HCT116 (cell line): Measurements from ENCODE around the gene GPR157. TPM values are rescaled to one million over a fixed set of nuclear protein-coding genes. Genes with fewer than 3 reads are reported as not detected.

Experiments
- ATAC-seq: fragments of 200-7000 bp; cut with Tn5 transposase; 2 replicates; pipeline ENCODE4 v1.9.1; 2020; ENCODE audit warnings: mild to moderate bottlenecking, moderate library complexity
- BruUV-seq: library from RNA; stranded (reverse); fragments of 400-500 nt; replicated peaks from 2 replicates; lab custom pipeline; 2021; lab: Mats Ljungman, UMichigan
- CTCF ChIA-PET: fragments of 300-600 bp; sonication (Branson Sonifier 250); formaldehyde crosslinking; loops from one replicate; lab custom pipeline; 2021; ENCODE audit warnings: antibody characterized with exemption; lab: Charles Lee
- POLR2A ChIA-PET: fragments of 300-600, 350-600 bp; sonication (Branson Sonifier 250); formaldehyde crosslinking; loops from one replicate; lab custom pipeline; 2021; ENCODE audit warnings: antibody characterized with exemption; lab: Charles Lee
- RAD21 ChIA-PET, 2 experiments: fragments of 300-600 bp; sonication (Branson Sonifier 250); formaldehyde crosslinking; loops; one replicate each; lab custom pipeline; 2023; ENCODE audit warnings: low total read pairs in 2 of 2; ENCODE audit not compliant: uncharacterized antibody in 2 of 2, unreplicated experiment in 2 of 2, low non-redundant PET in 1 of 2; lab: Charles Lee
- DNase-seq: peaks from one replicate; pipeline ENCODE4 v3.0.0-alpha.2; 2010; ENCODE audit warnings: low read depth, low spot score
- H2AFZ ChIP-seq: fragments of 200-600 bp; shearing (Covaris generic), sonication (generic); 2 replicates; pipeline ENCODE4 v1.6.1; 2017; ENCODE audit warnings: low read depth, mixed run types, mixed read lengths, antibody characterized with exemption, low read length; ENCODE audit not compliant: poor library complexity, severe bottlenecking
- H3K27ac ChIP-seq: 2 replicates; pipeline ENCODE4 v1.5.1; 2012; ENCODE audit warnings: low read depth, low read length
- H3K27me3 ChIP-seq: fragments of 200-600 bp; sonication (generic); 2 replicates; pipeline ENCODE4 v1.6.1; 2016; ENCODE audit warnings: mixed run types, low read length, mixed read lengths; ENCODE audit not compliant: insufficient read depth
- H3K36me3 ChIP-seq, 2 experiments: fragments of 200-500 bp in 1 of 2; fragments of 200-600 bp in 1 of 2; sonication (Bioruptor generic) in 1 of 2; sonication (generic) in 1 of 2; 2 replicates each; pipeline versions ENCODE4 v1.5.1 to v1.6.1; 2014 to 2016; ENCODE audit warnings: low read length in 2 of 2, inconsistent platforms in 1 of 2, mixed read lengths in 1 of 2, mixed run types in 1 of 2; ENCODE audit not compliant: insufficient read depth in 2 of 2, control insufficient read depth in 1 of 2
- H3K4me1 ChIP-seq, 2 experiments: fragments of 200-600 bp in 1 of 2; sonication (generic) in 1 of 2; 2 replicates each; pipeline versions ENCODE4 v1.5.1 to v1.6.1; 2012 to 2017; ENCODE audit warnings: low read length in 2 of 2, inconsistent platforms in 1 of 2, mild to moderate bottlenecking in 1 of 2, mixed read lengths in 1 of 2, mixed run types in 1 of 2, moderate library complexity in 1 of 2; ENCODE audit not compliant: insufficient read depth in 2 of 2, control insufficient read depth in 1 of 2
- H3K4me2 ChIP-seq: fragments of 200-600 bp; sonication (generic); 2 replicates; pipeline ENCODE4 v1.6.1; 2017; ENCODE audit warnings: mixed run types, low read length, mixed read lengths
- H3K4me3 ChIP-seq, 2 experiments: fragments of 200-600 bp in 1 of 2; sonication (generic) in 1 of 2; replicated peaks in 1 of 2; 2 replicates each; pipeline ENCODE4 v1.5.1; 2011 to 2016; ENCODE audit warnings: low read length in 2 of 2, control low read depth in 1 of 2, low read depth in 1 of 2, mild to moderate bottlenecking in 1 of 2, mixed read lengths in 1 of 2, mixed run types in 1 of 2
- H3K79me2 ChIP-seq: fragments of 200-600 bp; sonication (generic); 2 replicates; pipeline ENCODE4 v1.6.1; 2017; ENCODE audit warnings: mild to moderate bottlenecking, mixed run types, low read length, moderate library complexity, mixed read lengths; ENCODE audit not compliant: insufficient read depth
- H3K9ac ChIP-seq: fragments of 200-600 bp; sonication (generic); 2 replicates; pipeline ENCODE4 v1.6.1; 2016; ENCODE audit warnings: low read length, mixed read lengths
- H3K9me2 ChIP-seq: fragments of 200-600 bp; sonication (generic), shearing (Covaris generic); 2 replicates; pipeline ENCODE4 v1.6.1; 2017; ENCODE audit warnings: mixed run types, mild to moderate bottlenecking, moderate library complexity; ENCODE audit not compliant: insufficient read depth
- H3K9me3 ChIP-seq, 2 experiments: fragments of 200-500 bp in 1 of 2; fragments of 200-600 bp in 1 of 2; sonication (Bioruptor generic) in 1 of 2; sonication (generic) in 1 of 2; 2 replicates each; pipeline ENCODE4 v1.6.1; 2014 to 2017; ENCODE audit warnings: low read length in 2 of 2, mixed read lengths in 2 of 2, inconsistent platforms in 1 of 2, low read depth in 1 of 2, mild to moderate bottlenecking in 1 of 2, mixed run types in 1 of 2, moderate library complexity in 1 of 2; ENCODE audit not compliant: control insufficient read depth in 1 of 2, insufficient read depth in 1 of 2
- H4K20me1 ChIP-seq: fragments of 200-600 bp; sonication (generic), shearing (Covaris generic); 2 replicates; pipeline ENCODE4 v1.6.1; 2017; ENCODE audit warnings: mixed run types, mild to moderate bottlenecking, moderate library complexity; ENCODE audit not compliant: insufficient read depth
- CEBPB ChIP-seq: IDR thresholded peaks from 2 replicates; pipeline ENCODE4 v1.6.1; 2012; ENCODE audit warnings: low read depth
- EGR1 ChIP-seq: IDR thresholded peaks from 2 replicates; pipeline ENCODE4 v1.6.1; 2012; ENCODE audit warnings: low read depth
- EZH2 ChIP-seq: fragments of 200-600 bp; sonication (generic); IDR thresholded peaks from 2 replicates; pipeline ENCODE4 v1.6.1; 2017; ENCODE audit warnings: antibody characterized with exemption, mixed run types
- FOSL1 ChIP-seq: IDR thresholded peaks from 2 replicates; pipeline ENCODE4 v1.6.1; 2012; ENCODE audit warnings: low read depth
- JUND ChIP-seq: IDR thresholded peaks from 2 replicates; pipeline ENCODE4 v1.6.1; 2012
- POLR2A ChIP-seq: IDR thresholded peaks from 2 replicates; pipeline ENCODE4 v1.7.0; 2011; ENCODE audit warnings: borderline replicate concordance; ENCODE audit not compliant: insufficient read depth, insufficient read length; ENCODE audit errors: extremely low read depth
- SIN3A ChIP-seq: IDR thresholded peaks from 2 replicates; pipeline ENCODE4 v1.6.1; 2012; ENCODE audit warnings: low read depth
- SRF ChIP-seq: IDR thresholded peaks from 2 replicates; pipeline ENCODE4 v1.6.1; 2012; ENCODE audit warnings: low read depth
- YY1 ChIP-seq: IDR thresholded peaks from 2 replicates; pipeline ENCODE4 v1.6.1; 2011; ENCODE audit warnings: low read length, low read depth, moderate library complexity, mild to moderate bottlenecking; ENCODE audit not compliant: insufficient replicate concordance; ENCODE audit errors: extremely low read depth
- intact Hi-C: fragments of 100-400 bp; cut with micrococcal nuclease; formaldehyde crosslinking; loops from 2 replicates; pipeline ENCODE4 v1.10.0; 2022
- total RNA-seq: library from RNA; stranded (reverse); gene quantifications from one replicate; pipeline ENCODE4 v1.2.1, GENCODE V29; 2021; ENCODE audit not compliant: unreplicated experiment
- TF ChIP-seq, protein P1 (sequence below): IDR thresholded peaks from 2 replicates; pipeline ENCODE4 v1.6.1; 2011; ENCODE audit warnings: mild to moderate bottlenecking, low read length, moderate library complexity; ENCODE audit not compliant: insufficient replicate concordance; ENCODE audit errors: extremely low read depth
- TF ChIP-seq, protein P2 (sequence below): IDR thresholded peaks from 2 replicates; pipeline ENCODE4 v1.6.1; 2012

GPR157 gene
- total RNA-seq, 1 experiment from 2014 or later: 7.7 TPM

- H4K20me1 ChIP-seq: peaks cover 8% of the 10 kb centered on the region; the same call in 1 of the 2 replicates
- no peak for ATAC-seq
- no TSS peak for BruUV-seq
Observed at GRCh38 chr1:9160079-9160717, 31.3 kb upstream of the GPR157 start.

GRCh38 chr1:9155879-9156278 lies 27.0 kb upstream of the GPR157 start:
- RAD21 ChIA-PET: no interaction called here
- CTCF ChIA-PET: no interaction called here
- no peak overlapping the region for H2AFZ ChIP-seq
- intact Hi-C loops: no loop called here
- H3K4me1 ChIP-seq: no peaks in the 10 kb centered on the region
- H3K4me3 ChIP-seq: no peak overlapping the region
- H3K27ac ChIP-seq: no peak overlapping the region
- no peaks in the 10 kb centered on the region for H3K27me3 ChIP-seq
- no peak overlapping the region for H3K9ac ChIP-seq
- no peaks in the 10 kb centered on the region for H3K9me2 ChIP-seq
- ATAC-seq (no peak), DNase-seq (no peak)
- POLR2A ChIA-PET: interaction anchor here (0.6 kb wide), 1 partner anchor 13 kb away, joined by 3 read pairs; no protein-coding TSS in a partner anchor
- BruUV-seq: no TSS peak
- no peaks in the 10 kb centered on the region for H3K9me3 ChIP-seq
- no peaks in the 10 kb centered on the region; a peak in 1 of 4 replicates for H3K36me3 ChIP-seq
- TF ChIP-seq EZH2 (no peak), CEBPB (no peak), FOSL1 (no peak), YY1 (no peak)
- TF ChIP-seq, protein P1, sequence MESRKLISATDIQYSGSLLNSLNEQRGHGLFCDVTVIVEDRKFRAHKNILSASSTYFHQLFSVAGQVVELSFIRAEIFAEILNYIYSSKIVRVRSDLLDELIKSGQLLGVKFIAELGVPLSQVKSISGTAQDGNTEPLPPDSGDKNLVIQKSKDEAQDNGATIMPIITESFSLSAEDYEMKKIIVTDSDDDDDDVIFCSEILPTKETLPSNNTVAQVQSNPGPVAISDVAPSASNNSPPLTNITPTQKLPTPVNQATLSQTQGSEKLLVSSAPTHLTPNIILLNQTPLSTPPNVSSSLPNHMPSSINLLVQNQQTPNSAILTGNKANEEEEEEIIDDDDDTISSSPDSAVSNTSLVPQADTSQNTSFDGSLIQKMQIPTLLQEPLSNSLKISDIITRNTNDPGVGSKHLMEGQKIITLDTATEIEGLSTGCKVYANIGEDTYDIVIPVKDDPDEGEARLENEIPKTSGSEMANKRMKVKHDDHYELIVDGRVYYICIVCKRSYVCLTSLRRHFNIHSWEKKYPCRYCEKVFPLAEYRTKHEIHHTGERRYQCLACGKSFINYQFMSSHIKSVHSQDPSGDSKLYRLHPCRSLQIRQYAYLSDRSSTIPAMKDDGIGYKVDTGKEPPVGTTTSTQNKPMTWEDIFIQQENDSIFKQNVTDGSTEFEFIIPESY: no peak
- TF ChIP-seq, protein P2, sequence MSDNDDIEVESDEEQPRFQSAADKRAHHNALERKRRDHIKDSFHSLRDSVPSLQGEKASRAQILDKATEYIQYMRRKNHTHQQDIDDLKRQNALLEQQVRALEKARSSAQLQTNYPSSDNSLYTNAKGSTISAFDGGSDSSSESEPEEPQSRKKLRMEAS: no peak
- no peaks in the 10 kb centered on the region for H4K20me1 ChIP-seq
- peaks cover 39% of the 10 kb centered on the region; the same call in 1 of the 2 replicates for H3K79me2 ChIP-seq
- no peak overlapping the region for H3K4me2 ChIP-seq

More at GRCh38 chr1:9160079-9160717, 31.3 kb upstream of the GPR157 start:
- no peak overlapping the region for H3K27ac ChIP-seq
- ChIA-PET RAD21 (no interaction called here), POLR2A (no interaction called here), CTCF (no interaction called here)
- no peak overlapping the region for H3K4me2 ChIP-seq
- no peak overlapping the region for H2AFZ ChIP-seq
- H3K4me3 ChIP-seq: no peak overlapping the region
- no peak for DNase-seq
- H3K4me1 ChIP-seq: peaks cover 34 to 39% of the 10 kb centered on the region in 2 experiments
- H3K27me3 ChIP-seq: peaks cover 4% of the 10 kb centered on the region; the same call in 1 of the 2 replicates
- H3K9ac ChIP-seq: no peak overlapping the region
- no peak for TF ChIP-seq SRF
- no peak for TF ChIP-seq EGR1
- TF ChIP-seq, protein P1: no peak
- no peak for TF ChIP-seq POLR2A
- TF ChIP-seq EZH2: no peak
- no peak for TF ChIP-seq SIN3A
- no peak for TF ChIP-seq JUND
- no peaks in the 10 kb centered on the region for H3K9me3 ChIP-seq
- no peaks in the 10 kb centered on the region for H3K36me3 ChIP-seq
- H3K79me2 ChIP-seq: peaks cover 62% of the 10 kb centered on the region
- intact Hi-C loops: no loop called here
- no peaks in the 10 kb centered on the region for H3K9me2 ChIP-seq
